K562 (cell line): ENCODE results near the gene EFHC2. TPM values are rescaled to one million over a fixed set of nuclear protein-coding genes. Genes with fewer than 3 reads are reported as not detected.

Source experiments
- BHLHE40 ChIP-seq: IDR thresholded peaks from 2 replicates; pipeline ENCODE4 v1.6.1; 2011; ENCODE audit warnings: low read length, improper control_type of control experiment
- CEBPB ChIP-seq: fragments of 450-650 bp; IDR thresholded peaks from 2 replicates; pipeline ENCODE4 v1.6.1; 2016; ENCODE audit warnings: missing genetic modification characterization, missing compliant biosample characterization
- CREB3L1 ChIP-seq: fragments of 450-650 bp; IDR thresholded peaks from 2 replicates; pipeline ENCODE4 v1.6.1; 2014; ENCODE audit warnings: low read depth, mild to moderate bottlenecking, moderate library complexity, borderline replicate concordance
- CREM ChIP-seq: IDR thresholded peaks from 2 replicates; pipeline ENCODE4 v1.6.1; 2014; ENCODE audit warnings: antibody characterized with exemption, low read depth
- EP400 ChIP-seq: fragments of 450-650 bp; IDR thresholded peaks from 2 replicates; pipeline ENCODE4 v1.6.1; 2017; ENCODE audit warnings: antibody characterized with exemption, mild to moderate bottlenecking, moderate library complexity
- FOSL1 ChIP-seq: fragments of 200-800 bp; sonication (Bioruptor generic); conservative IDR thresholded peaks from 2 replicates; pipeline ENCODE4 v1.6.1; 2016; ENCODE audit warnings: missing genetic modification characterization, missing compliant biosample characterization
- HMBOX1 ChIP-seq: sonication (generic); IDR thresholded peaks from 2 replicates; pipeline ENCODE4 v1.6.1; 2016
- JUN ChIP-seq, 2 experiments: sonication (generic) in 1 of 2; formaldehyde crosslinking in 1 of 2; IDR thresholded peaks; 2 replicates each; pipeline versions ENCODE4 v1.6.1 to v1.8.0; 2012 to 2022; ENCODE audit warnings: borderline replicate concordance in 2 of 2, mild to moderate bottlenecking in 2 of 2, improper control_type of control experiment in 1 of 2, low read depth in 1 of 2, low read length in 1 of 2, missing genetic modification reagents in 1 of 2
- JUND ChIP-seq, 2 experiments: IDR thresholded peaks; 2 replicates in 1 of 2; 3 replicates in 1 of 2; pipeline ENCODE4 v1.6.1; 2011; ENCODE audit warnings: borderline replicate concordance in 2 of 2, low read depth in 2 of 2, low read length in 2 of 2, improper control_type of control experiment in 1 of 2, missing biosample characterization in 1 of 2, missing genetic modification characterization in 1 of 2, missing genetic modification reagents in 1 of 2
- MCM7 ChIP-seq, 2 experiments: fragments of 450-650 bp; IDR thresholded peaks; 2 replicates each; pipeline ENCODE4 v1.6.1; 2016 to 2018
- NCOR1 ChIP-seq: fragments of 450-650 bp; IDR thresholded peaks from 2 replicates; pipeline ENCODE4 v1.6.1; 2016; ENCODE audit warnings: mild to moderate bottlenecking, moderate library complexity
- PTBP1 ChIP-seq: fragments of 200-400 bp; formaldehyde crosslinking; IDR thresholded peaks from 2 replicates; pipeline ENCODE4 v1.6.1; 2017; ENCODE audit warnings: low read depth, low read length
- RBFOX2 ChIP-seq: fragments of 200-400 bp; formaldehyde crosslinking; IDR thresholded peaks from 2 replicates; pipeline ENCODE4 v1.6.1; 2017; ENCODE audit warnings: low read depth, mild to moderate bottlenecking, low read length, moderate library complexity
- SIN3B ChIP-seq: fragments of 450-650 bp; IDR thresholded peaks from 2 replicates; pipeline ENCODE4 v1.6.1; 2017; ENCODE audit warnings: low read depth, mild to moderate bottlenecking, moderate library complexity
- STAT5B ChIP-seq: fragments of 250-450 bp; sonication (Bioruptor Pico); IDR thresholded peaks from 2 replicates; pipeline ENCODE4 v1.8.0; 2021; ENCODE audit warnings: mild to moderate bottlenecking, inconsistent platforms
- SUPT5H ChIP-seq: fragments of 450-650 bp; IDR thresholded peaks from 2 replicates; pipeline ENCODE4 v1.6.1; 2016
- TAF1 ChIP-seq: IDR thresholded peaks from 2 replicates; pipeline ENCODE4 v1.6.1; 2011; ENCODE audit warnings: mild to moderate bottlenecking, low read length, moderate library complexity; ENCODE audit not compliant: insufficient read depth, control insufficient read depth, severe bottlenecking; ENCODE audit errors: extremely low read depth
- TAL1 ChIP-seq: fragments of 450-650 bp; IDR thresholded peaks from 2 replicates; pipeline ENCODE4 v1.6.1; 2016; ENCODE audit warnings: mild to moderate bottlenecking
- TCF3 ChIP-seq: sonication (generic); formaldehyde crosslinking; IDR thresholded peaks from 2 replicates; pipeline ENCODE4 v1.4.0; 2020; ENCODE audit warnings: mild to moderate bottlenecking, missing genetic modification reagents
- ZC3H8 ChIP-seq: fragments of 450-650 bp; IDR thresholded peaks from 2 replicates; pipeline ENCODE4 v1.6.1; 2017
- ZNF184 ChIP-seq: sonication (generic); formaldehyde crosslinking; IDR thresholded peaks from 2 replicates; pipeline ENCODE4 v1.5.0; 2020; ENCODE audit warnings: missing genetic modification reagents
- ZNF589 ChIP-seq: fragments of 200-800 bp; sonication (Bioruptor generic); IDR thresholded peaks from 2 replicates; pipeline ENCODE4 v1.6.1; 2016; ENCODE audit warnings: low read depth, missing genetic modification characterization, missing compliant biosample characterization
- polyA plus RNA-seq, 8 experiments: library from polyadenylated mRNA; depleted of rRNA in 4 of 8; stranded (reverse) in 5 of 8; unstranded in 3 of 8; fragments of >200 nt; fragmentation: Nextera tagmentation in 2 of 8; fragmentation: Illumina TruSeq in 1 of 8; extraction: Ambion mirVana in 2 of 8; extraction: Trizol in 1 of 8; gene quantifications; 2 replicates each; pipeline versions ENCODE4 v1.2.1 to v1.2.3, GENCODE V29; 2011 to 2014; ENCODE audit warnings: inconsistent platforms in 1 of 8, missing spikeins in 1 of 8
- total RNA-seq, 7 experiments: library from RNA; depleted of rRNA in 6 of 7; stranded (reverse); fragments of >200 nt in 6 of 7; fragmentation: Illumina TruSeq in 2 of 7; extraction: Trizol in 2 of 7; gene quantifications; 2 replicates each; pipeline versions ENCODE4 v1.2.1 to v1.2.3, GENCODE V29; 2011 to 2021; ENCODE audit warnings: low replicate concordance in 1 of 7
- TF ChIP-seq, protein P1 (sequence below): fragments of 450-650 bp; IDR thresholded peaks from 2 replicates; pipeline ENCODE4 v1.6.1; 2016; ENCODE audit warnings: antibody characterized with exemption
- TF ChIP-seq, protein P2 (sequence below): sonication (generic); formaldehyde crosslinking; IDR thresholded peaks from 2 replicates; pipeline ENCODE4 v1.9.0; 2022; ENCODE audit warnings: mild to moderate bottlenecking, missing genetic modification reagents

The EFHC2 gene
- total and polyA plus RNA-seq, 9 of the 15 experiments (the other 6 are each of a cell fraction or from before 2014, with no cell fraction given): 1.3 to 8.1 (median 3.0) TPM

- peak; percentile 95 for TF ChIP-seq TAL1
- TF ChIP-seq BHLHE40: peak; percentile 48; the same call in 1 of the 2 replicates
- TF ChIP-seq CEBPB (tag): peak; percentile 97
- TF ChIP-seq CREM: peak; percentile 80
- TF ChIP-seq ZC3H8: no peak
- peak; percentile 80 for TF ChIP-seq FOSL1 (tag)
- TF ChIP-seq SIN3B: no peak
- peak; percentile 58 for TF ChIP-seq EP400
- TF ChIP-seq JUN (IDR thresholded peaks at IDR 0.05; ENCODE audit: borderline replicate concordance, low read depth, low read length): peak; percentile 84; the same call in 1 of the 2 replicates
- TF ChIP-seq JUN (CRISPR knock-in tag; IDR thresholded peaks at IDR 0.05; ENCODE audit: borderline replicate concordance): no peak
- TF ChIP-seq JUND (IDR thresholded peaks at IDR 0.05; ENCODE audit: borderline replicate concordance, low read depth, low read length): peak; percentile 88
- TF ChIP-seq JUND (tag; IDR thresholded peaks at IDR 0.05; ENCODE audit: borderline replicate concordance, low read depth, low read length): peak; percentile 80; the same call in 2 of the 3 replicates
- TF ChIP-seq, protein P1, sequence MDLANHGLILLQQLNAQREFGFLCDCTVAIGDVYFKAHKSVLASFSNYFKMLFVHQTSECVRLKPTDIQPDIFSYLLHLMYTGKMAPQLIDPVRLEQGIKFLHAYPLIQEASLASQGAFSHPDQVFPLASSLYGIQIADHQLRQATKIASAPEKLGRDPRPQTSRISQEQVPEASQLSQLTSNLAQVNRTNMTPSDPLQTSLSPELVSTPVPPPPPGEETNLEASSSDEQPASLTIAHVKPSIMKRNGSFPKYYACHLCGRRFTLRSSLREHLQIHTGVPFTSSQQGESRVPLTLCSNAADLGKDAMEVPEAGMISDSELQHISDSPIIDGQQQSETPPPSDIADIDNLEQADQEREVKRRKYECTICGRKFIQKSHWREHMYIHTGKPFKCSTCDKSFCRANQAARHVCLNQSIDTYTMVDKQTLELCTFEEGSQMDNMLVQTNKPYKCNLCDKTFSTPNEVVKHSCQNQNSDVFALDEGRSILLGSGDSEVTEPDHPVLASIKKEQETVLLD: peak; percentile 42; the same call in 1 of the 2 replicates
- no peak for TF ChIP-seq ZNF184 (CRISPR knock-in tag)
- peak; percentile 90 for TF ChIP-seq ZNF589 (CRISPR knock-in tag)
- 0 out of 2 replicates have a peak, but pooled peaks have one; percentile 27 for TF ChIP-seq SUPT5H
- TF ChIP-seq CREB3L1: 0 out of 2 replicates have a peak, but pooled peaks have one; percentile 27
- TF ChIP-seq HMBOX1: peak; percentile 73
- TF ChIP-seq RBFOX2: no peak
- no peak for TF ChIP-seq TAF1
- TF ChIP-seq, protein P2, sequence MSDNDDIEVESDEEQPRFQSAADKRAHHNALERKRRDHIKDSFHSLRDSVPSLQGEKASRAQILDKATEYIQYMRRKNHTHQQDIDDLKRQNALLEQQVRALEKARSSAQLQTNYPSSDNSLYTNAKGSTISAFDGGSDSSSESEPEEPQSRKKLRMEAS (CRISPR knock-in tag): 0 out of 2 replicates have a peak, but pooled peaks have one; percentile 21
- TF ChIP-seq NCOR1: peak; percentile 93
- no peak for TF ChIP-seq STAT5B
- TF ChIP-seq MCM7 (IDR thresholded peaks at IDR 0.05): no peak; a peak in 1 of 4 replicates
- TF ChIP-seq PTBP1: no peak
- peak; percentile 98 for TF ChIP-seq TCF3
Measured at GRCh38 chrX:44314259-44314734, 29.2 kb downstream of the EFHC2 start (continued).
